Esophagus squamous epithelium (tissue), 4 donors: ENCODE measurements around the gene SF3B2.

Experiments
- POLR2A ChIP-seq, 4 donors: fragments of 450-650 bp; IDR thresholded peaks; one replicate each; pipeline ENCODE4 v1.6.1; 2017; ENCODE audit warnings: antibody characterized with exemption in 4 of 4, mild to moderate bottlenecking in 4 of 4, moderate library complexity in 3 of 4
- TF ChIP-seq, protein P1 (sequence below), 6 experiments: fragments of 450-650 bp in 4 of 6; fragments of 200-600 bp in 2 of 6; sonication (generic) in 2 of 6; IDR thresholded peaks; one replicate each; pipeline ENCODE4 v1.5.1; 2016 to 2019; ENCODE audit warnings: antibody characterized with exemption in 6 of 6, mild to moderate bottlenecking in 4 of 6, moderate library complexity in 4 of 6

DNA sequence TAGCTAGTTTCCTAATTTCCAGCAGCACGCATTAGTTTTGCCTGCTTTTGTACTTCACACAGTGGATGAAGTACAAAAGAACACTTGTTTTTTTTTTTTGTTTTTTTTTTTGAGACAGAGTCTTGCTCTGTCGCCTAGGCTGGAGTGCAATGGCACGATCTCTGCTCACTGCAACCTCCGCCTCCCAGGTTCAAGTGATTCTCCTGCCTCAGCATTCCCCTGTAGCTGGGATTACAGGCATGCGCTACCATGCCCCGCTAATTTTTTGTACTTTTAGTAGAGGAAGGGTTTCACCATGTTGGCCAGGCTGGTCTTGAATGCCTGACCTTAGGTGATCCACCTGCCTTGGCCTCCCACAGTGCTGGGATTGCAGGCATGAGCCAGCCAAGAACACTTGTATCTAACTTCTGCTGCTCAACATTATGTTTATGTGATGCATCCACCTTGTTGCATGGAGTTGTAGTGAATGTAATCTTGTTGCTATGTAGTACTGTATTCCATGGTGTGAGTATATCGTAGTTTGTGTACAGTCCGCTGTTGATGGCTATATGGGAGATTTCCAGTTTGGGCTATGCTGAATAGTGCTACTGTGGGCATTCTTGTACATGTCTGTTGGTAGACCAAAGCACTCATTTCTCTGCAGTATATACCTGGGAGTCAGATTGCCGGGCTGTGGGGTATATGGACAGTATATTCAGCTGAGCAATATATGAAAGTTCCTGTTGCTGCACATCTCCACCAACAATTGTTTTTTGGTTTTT, 35.2 kb downstream of the SF3B2 start:
- no peak for TF ChIP-seq POLR2A (IDR thresholded peaks at IDR 0.05)
- TF ChIP-seq, protein P1, sequence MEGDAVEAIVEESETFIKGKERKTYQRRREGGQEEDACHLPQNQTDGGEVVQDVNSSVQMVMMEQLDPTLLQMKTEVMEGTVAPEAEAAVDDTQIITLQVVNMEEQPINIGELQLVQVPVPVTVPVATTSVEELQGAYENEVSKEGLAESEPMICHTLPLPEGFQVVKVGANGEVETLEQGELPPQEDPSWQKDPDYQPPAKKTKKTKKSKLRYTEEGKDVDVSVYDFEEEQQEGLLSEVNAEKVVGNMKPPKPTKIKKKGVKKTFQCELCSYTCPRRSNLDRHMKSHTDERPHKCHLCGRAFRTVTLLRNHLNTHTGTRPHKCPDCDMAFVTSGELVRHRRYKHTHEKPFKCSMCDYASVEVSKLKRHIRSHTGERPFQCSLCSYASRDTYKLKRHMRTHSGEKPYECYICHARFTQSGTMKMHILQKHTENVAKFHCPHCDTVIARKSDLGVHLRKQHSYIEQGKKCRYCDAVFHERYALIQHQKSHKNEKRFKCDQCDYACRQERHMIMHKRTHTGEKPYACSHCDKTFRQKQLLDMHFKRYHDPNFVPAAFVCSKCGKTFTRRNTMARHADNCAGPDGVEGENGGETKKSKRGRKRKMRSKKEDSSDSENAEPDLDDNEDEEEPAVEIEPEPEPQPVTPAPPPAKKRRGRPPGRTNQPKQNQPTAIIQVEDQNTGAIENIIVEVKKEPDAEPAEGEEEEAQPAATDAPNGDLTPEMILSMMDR (IDR thresholded peaks at IDR 0.05) = no peak
